HEK293 (cell line): ENCODE data around the gene PHOX2B.

Experiments used
- CTCF ChIA-PET: fragments of 350-600 bp; formaldehyde crosslinking; extraction: SDS; loops from one replicate; lab custom pipeline; 2021; ENCODE audit warnings: antibody characterized with exemption; lab: Yijun Ruan, JAX
- POLR2A ChIA-PET: fragments of 300-600 bp; formaldehyde crosslinking; extraction: SDS; loops from one replicate; lab custom pipeline; 2020; ENCODE audit warnings: antibody characterized with exemption, inconsistent platforms; lab: Yijun Ruan, JAX
- H3K27ac ChIP-seq: fragments of 200-500 bp; sonication (Bioruptor generic); 2 replicates; pipeline ENCODE4 v1.5.1; 2014; ENCODE audit warnings: low read depth, low read length, control low read depth, inconsistent platforms; ENCODE audit errors: extremely low read depth
- H3K36me3 ChIP-seq, 2 experiments: fragments of 200-500 bp in 1 of 2; sonication (Bioruptor generic) in 1 of 2; 1 replicate in 1 of 2; 2 replicates in 1 of 2; pipeline ENCODE4 v1.5.1; 2014 to 2017; ENCODE audit warnings: inconsistent platforms in 2 of 2, low read length in 2 of 2; ENCODE audit not compliant: control insufficient read depth in 2 of 2, insufficient read depth in 1 of 2
- H3K4me1 ChIP-seq: fragments of 200-500 bp; sonication (Bioruptor generic); 2 replicates; pipeline ENCODE4 v1.5.1; 2014; ENCODE audit warnings: mild to moderate bottlenecking, low read length, inconsistent platforms; ENCODE audit not compliant: control insufficient read depth, insufficient read depth
- H3K4me3 ChIP-seq: 2 replicates; pipeline ENCODE4 v1.5.1; 2011; ENCODE audit warnings: low read depth, mild to moderate bottlenecking, control low read depth, low read length, moderate library complexity
- H3K9me3 ChIP-seq: fragments of 200-500 bp; sonication (Bioruptor generic); 2 replicates; pipeline ENCODE4 v1.5.1; 2014; ENCODE audit warnings: low read depth, low read length, inconsistent platforms; ENCODE audit not compliant: control insufficient read depth, insufficient read depth
- BCL11A ChIP-seq: fragments of 450-650 bp; formaldehyde crosslinking; IDR thresholded peaks from 2 replicates; pipeline ENCODE4 v1.5.1; 2016; ENCODE audit warnings: low read depth, missing biosample characterization, missing genetic modification characterization
- FEZF1 ChIP-seq: fragments of 450-650 bp; formaldehyde crosslinking; IDR thresholded peaks from 2 replicates; pipeline ENCODE4 v1.5.1; 2016; ENCODE audit warnings: missing biosample characterization, missing genetic modification characterization
- GLIS1 ChIP-seq: fragments of 450-650 bp; formaldehyde crosslinking; IDR thresholded peaks from 2 replicates; pipeline ENCODE4 v1.5.1; 2016; ENCODE audit warnings: missing biosample characterization, missing genetic modification characterization
- IKZF3 ChIP-seq: fragments of 450-650 bp; IDR thresholded peaks from 2 replicates; pipeline ENCODE4 v1.5.0; 2018; ENCODE audit warnings: missing biosample characterization, mild to moderate bottlenecking, missing genetic modification characterization, moderate library complexity
- KLF9 ChIP-seq: fragments of 450-650 bp; formaldehyde crosslinking; IDR thresholded peaks from 2 replicates; pipeline ENCODE4 v1.5.1; 2016; ENCODE audit warnings: missing biosample characterization, missing genetic modification characterization, low read depth
- REPIN1 ChIP-seq: fragments of 450-650 bp; formaldehyde crosslinking; IDR thresholded peaks from 2 replicates; pipeline ENCODE4 v1.5.1; 2017; ENCODE audit warnings: missing biosample characterization, missing genetic modification characterization, low read depth
- WT1 ChIP-seq: fragments of 450-650 bp; formaldehyde crosslinking; IDR thresholded peaks from 2 replicates; pipeline ENCODE4 v1.5.1; 2016; ENCODE audit warnings: missing biosample characterization, missing genetic modification characterization
- ZBTB21 ChIP-seq: fragments of 450-650 bp; formaldehyde crosslinking; IDR thresholded peaks from 2 replicates; pipeline ENCODE4 v1.5.1; 2017; ENCODE audit warnings: missing biosample characterization, missing genetic modification characterization
- ZNF157 ChIP-seq: fragments of 450-650 bp; formaldehyde crosslinking; IDR thresholded peaks from 2 replicates; pipeline ENCODE4 v1.5.1; 2016; ENCODE audit warnings: missing biosample characterization, missing genetic modification characterization
- ZNF19 ChIP-seq: fragments of 450-650 bp; formaldehyde crosslinking; IDR thresholded peaks from 2 replicates; pipeline ENCODE4; 2016; ENCODE audit warnings: missing biosample characterization, missing genetic modification characterization, low read depth
- ZNF518A ChIP-seq: fragments of 450-650 bp; formaldehyde crosslinking; conservative IDR thresholded peaks from 2 replicates; pipeline ENCODE4 v1.5.1; 2016; ENCODE audit warnings: low read depth, missing biosample characterization, missing genetic modification characterization
- ZNF555 ChIP-seq: fragments of 450-650 bp; formaldehyde crosslinking; conservative IDR thresholded peaks from 2 replicates; pipeline ENCODE4 v1.5.1; 2017; ENCODE audit warnings: missing biosample characterization, mild to moderate bottlenecking, missing genetic modification characterization, inconsistent platforms
- ZNF610 ChIP-seq: fragments of 450-650 bp; formaldehyde crosslinking; IDR thresholded peaks from 2 replicates; pipeline ENCODE4 v1.5.1; 2016; ENCODE audit warnings: missing biosample characterization, missing genetic modification characterization, borderline replicate concordance
- ZNF837 ChIP-seq: fragments of 450-650 bp; formaldehyde crosslinking; IDR thresholded peaks from 2 replicates; pipeline ENCODE4 v1.5.1; 2016; ENCODE audit warnings: missing biosample characterization, missing genetic modification characterization
- TF ChIP-seq, protein P1 (sequence below): fragments of 450-650 bp; formaldehyde crosslinking; IDR thresholded peaks from 2 replicates; pipeline ENCODE4 v1.5.1; 2016; ENCODE audit warnings: missing biosample characterization, missing genetic modification characterization, borderline replicate concordance
- TF ChIP-seq, protein P2 (sequence below): fragments of 450-650 bp; formaldehyde crosslinking; IDR thresholded peaks from 2 replicates; pipeline ENCODE4 v1.5.1; 2016; ENCODE audit warnings: missing biosample characterization, missing genetic modification characterization

PHOX2B gene

DNA sequence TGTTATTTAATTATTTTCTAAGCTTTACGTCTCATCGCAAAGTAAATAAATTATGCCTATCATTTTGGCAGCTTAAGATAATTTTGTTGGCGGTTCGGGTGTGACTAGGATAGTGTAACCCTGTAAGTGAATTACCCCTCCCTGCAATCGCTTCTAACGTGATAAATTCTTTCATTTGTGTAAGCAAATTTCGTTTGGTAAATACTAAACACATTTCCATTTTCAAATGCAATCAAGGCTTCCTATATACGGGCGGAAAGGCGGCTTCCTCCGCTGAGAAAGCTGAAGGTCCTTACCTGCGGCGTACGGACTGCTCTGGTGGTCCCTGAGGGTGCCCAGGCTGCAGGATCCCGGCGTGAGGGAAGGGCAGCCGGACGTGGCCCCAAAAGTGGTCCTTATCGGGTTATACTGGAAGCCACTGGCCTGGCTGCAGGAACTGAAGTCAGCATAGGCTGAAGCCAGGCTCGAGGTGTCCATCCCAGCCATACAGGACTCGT is 403 bp downstream of the PHOX2B start:
- Histone ChIP-seq H3K4me3 (no peak overlapping the region), H3K27ac (no peak overlapping the region), H3K9me3 (no peaks in the 10 kb centered on the region), H3K4me1 (no peaks in the 10 kb centered on the region), H3K36me3 (no peaks in the 10 kb centered on the region)
- ChIA-PET CTCF (interaction anchor here (1.1 kb wide), 1 partner anchor 10 kb away, joined by 3 read pairs; no protein-coding TSS in a partner anchor), POLR2A (no interaction called here)
- TF ChIP-seq, protein P1, sequence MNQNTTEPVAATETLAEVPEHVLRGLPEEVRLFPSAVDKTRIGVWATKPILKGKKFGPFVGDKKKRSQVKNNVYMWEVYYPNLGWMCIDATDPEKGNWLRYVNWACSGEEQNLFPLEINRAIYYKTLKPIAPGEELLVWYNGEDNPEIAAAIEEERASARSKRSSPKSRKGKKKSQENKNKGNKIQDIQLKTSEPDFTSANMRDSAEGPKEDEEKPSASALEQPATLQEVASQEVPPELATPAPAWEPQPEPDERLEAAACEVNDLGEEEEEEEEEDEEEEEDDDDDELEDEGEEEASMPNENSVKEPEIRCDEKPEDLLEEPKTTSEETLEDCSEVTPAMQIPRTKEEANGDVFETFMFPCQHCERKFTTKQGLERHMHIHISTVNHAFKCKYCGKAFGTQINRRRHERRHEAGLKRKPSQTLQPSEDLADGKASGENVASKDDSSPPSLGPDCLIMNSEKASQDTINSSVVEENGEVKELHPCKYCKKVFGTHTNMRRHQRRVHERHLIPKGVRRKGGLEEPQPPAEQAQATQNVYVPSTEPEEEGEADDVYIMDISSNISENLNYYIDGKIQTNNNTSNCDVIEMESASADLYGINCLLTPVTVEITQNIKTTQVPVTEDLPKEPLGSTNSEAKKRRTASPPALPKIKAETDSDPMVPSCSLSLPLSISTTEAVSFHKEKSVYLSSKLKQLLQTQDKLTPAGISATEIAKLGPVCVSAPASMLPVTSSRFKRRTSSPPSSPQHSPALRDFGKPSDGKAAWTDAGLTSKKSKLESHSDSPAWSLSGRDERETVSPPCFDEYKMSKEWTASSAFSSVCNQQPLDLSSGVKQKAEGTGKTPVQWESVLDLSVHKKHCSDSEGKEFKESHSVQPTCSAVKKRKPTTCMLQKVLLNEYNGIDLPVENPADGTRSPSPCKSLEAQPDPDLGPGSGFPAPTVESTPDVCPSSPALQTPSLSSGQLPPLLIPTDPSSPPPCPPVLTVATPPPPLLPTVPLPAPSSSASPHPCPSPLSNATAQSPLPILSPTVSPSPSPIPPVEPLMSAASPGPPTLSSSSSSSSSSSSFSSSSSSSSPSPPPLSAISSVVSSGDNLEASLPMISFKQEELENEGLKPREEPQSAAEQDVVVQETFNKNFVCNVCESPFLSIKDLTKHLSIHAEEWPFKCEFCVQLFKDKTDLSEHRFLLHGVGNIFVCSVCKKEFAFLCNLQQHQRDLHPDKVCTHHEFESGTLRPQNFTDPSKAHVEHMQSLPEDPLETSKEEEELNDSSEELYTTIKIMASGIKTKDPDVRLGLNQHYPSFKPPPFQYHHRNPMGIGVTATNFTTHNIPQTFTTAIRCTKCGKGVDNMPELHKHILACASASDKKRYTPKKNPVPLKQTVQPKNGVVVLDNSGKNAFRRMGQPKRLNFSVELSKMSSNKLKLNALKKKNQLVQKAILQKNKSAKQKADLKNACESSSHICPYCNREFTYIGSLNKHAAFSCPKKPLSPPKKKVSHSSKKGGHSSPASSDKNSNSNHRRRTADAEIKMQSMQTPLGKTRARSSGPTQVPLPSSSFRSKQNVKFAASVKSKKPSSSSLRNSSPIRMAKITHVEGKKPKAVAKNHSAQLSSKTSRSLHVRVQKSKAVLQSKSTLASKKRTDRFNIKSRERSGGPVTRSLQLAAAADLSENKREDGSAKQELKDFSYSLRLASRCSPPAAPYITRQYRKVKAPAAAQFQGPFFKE (tag by site-specific recombination) = no peak
- TF ChIP-seq ZNF518A (no peak), IKZF3 (tag by site-specific recombination) (no peak), ZNF157 (tag by site-specific recombination) (no peak), FEZF1 (tag by site-specific recombination) (no peak), ZBTB21 (tag by site-specific recombination) (no peak), GLIS1 (tag by site-specific recombination) (no peak), ZNF610 (tag by site-specific recombination) (no peak), REPIN1 (no peak), KLF9 (no peak), WT1 (tag by site-specific recombination) (no peak), ZNF19 (no peak), ZNF555 (tag by site-specific recombination) (no peak), ZNF837 (no peak), BCL11A (tag by site-specific recombination) (no peak)
- TF ChIP-seq, protein P2, sequence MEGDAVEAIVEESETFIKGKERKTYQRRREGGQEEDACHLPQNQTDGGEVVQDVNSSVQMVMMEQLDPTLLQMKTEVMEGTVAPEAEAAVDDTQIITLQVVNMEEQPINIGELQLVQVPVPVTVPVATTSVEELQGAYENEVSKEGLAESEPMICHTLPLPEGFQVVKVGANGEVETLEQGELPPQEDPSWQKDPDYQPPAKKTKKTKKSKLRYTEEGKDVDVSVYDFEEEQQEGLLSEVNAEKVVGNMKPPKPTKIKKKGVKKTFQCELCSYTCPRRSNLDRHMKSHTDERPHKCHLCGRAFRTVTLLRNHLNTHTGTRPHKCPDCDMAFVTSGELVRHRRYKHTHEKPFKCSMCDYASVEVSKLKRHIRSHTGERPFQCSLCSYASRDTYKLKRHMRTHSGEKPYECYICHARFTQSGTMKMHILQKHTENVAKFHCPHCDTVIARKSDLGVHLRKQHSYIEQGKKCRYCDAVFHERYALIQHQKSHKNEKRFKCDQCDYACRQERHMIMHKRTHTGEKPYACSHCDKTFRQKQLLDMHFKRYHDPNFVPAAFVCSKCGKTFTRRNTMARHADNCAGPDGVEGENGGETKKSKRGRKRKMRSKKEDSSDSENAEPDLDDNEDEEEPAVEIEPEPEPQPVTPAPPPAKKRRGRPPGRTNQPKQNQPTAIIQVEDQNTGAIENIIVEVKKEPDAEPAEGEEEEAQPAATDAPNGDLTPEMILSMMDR = no peak
